ENCODE measurements around the gene CCDC3. TPM values are rescaled to one million over a fixed set of nuclear protein-coding genes. Genes with fewer than 3 reads are reported as not detected.

Gene CCDC3
- total RNA-seq, 4 donors from 2014 or later = 6.1 to 57.4 (median 21.6) TPM

DNA sequence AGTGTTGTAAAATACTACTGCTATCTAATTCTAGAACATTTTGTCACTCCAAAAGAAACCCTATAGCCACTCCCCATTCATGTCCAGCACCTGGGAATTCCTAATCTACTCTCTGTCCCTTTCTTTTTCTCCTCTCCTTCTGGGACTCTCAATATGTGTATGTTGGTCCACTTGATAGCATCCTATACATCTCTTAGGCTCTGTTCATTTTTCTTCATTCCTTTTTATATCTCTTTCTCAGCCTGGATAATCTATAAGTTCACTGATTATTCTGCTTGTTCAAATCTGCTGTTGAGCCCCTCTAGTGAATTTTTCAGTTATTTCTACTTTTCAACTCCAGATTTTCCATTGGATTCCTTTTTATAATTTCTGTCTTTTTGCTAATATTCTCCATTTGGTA, 108.6 kb downstream of the CCDC3 start:
- H3K27me3 ChIP-seq = no peaks in the 10 kb centered on the region
- H3K4me1 ChIP-seq = no peaks in the 10 kb centered on the region
- DNase-seq (no peak), ATAC-seq (no peak)
- intact Hi-C loops (cut with DNase I; ENCODE audit: low total_unique reads) = no loop called here
- no peaks in the 10 kb centered on the region for H3K9me3 ChIP-seq
- H3K4me3 ChIP-seq = no peak overlapping the region
- in situ Hi-C loops (cut with MboI; ENCODE audit: low sequenced_read_pairs in 4 of 4) = loop anchor here in 1 of 4 donors (25.0 kb wide), 1 partner anchor 631 kb away; no protein-coding TSS in a partner anchor
- no peaks in the 10 kb centered on the region for H3K36me3 ChIP-seq
- no peak for TF ChIP-seq CTCF (IDR thresholded peaks at IDR 0.05 in 4 of 5, conservative IDR thresholded peaks at IDR 0.05 in 1 of 5)
- TF ChIP-seq POLR2A (IDR thresholded peaks at IDR 0.05) = no peak
- H3K27ac ChIP-seq = no peak overlapping the region

GRCh38 chr10:12890958-12891357, 110.6 kb downstream of the CCDC3 start:
- no peak for ATAC-seq
- H3K4me1 ChIP-seq = peaks cover 0 to 3% of the 10 kb centered on the region in 2 donors
- no peak for TF ChIP-seq POLR2A (IDR thresholded peaks at IDR 0.05)
- TF ChIP-seq CTCF (IDR thresholded peaks at IDR 0.05 in 4 of 5, conservative IDR thresholded peaks at IDR 0.05 in 1 of 5) = no peak
- no peaks in the 10 kb centered on the region for H3K36me3 ChIP-seq
- intact Hi-C loops (cut with DNase I; ENCODE audit: low total_unique reads) (no loop called here), in situ Hi-C loops (cut with MboI; ENCODE audit: low sequenced_read_pairs in 4 of 4) (loop anchor here in 1 of 4 donors (25.0 kb wide), 1 partner anchor 629 kb away; no protein-coding TSS in a partner anchor)
- DNase-seq = no peak
- H3K9me3 ChIP-seq = no peaks in the 10 kb centered on the region
- H3K27ac ChIP-seq = no peak overlapping the region
- H3K4me3 ChIP-seq = no peak overlapping the region
- H3K27me3 ChIP-seq = no peaks in the 10 kb centered on the region

- in situ Hi-C loops (cut with MboI; ENCODE audit: low sequenced_read_pairs in 4 of 4) (loop anchor here in 1 of 4 donors (25.0 kb wide), 1 partner anchor 626 kb away; no protein-coding TSS in a partner anchor), intact Hi-C loops (cut with DNase I; ENCODE audit: low total_unique reads) (no loop called here)
Observed at GRCh38 chr10:12888470-12888869, 113.0 kb downstream of the CCDC3 start.

GRCh38 chr10:12887780-12888179, 113.7 kb downstream of the CCDC3 start:
- TF ChIP-seq CTCF (IDR thresholded peaks at IDR 0.05 in 4 of 5, conservative IDR thresholded peaks at IDR 0.05 in 1 of 5) (no peak), POLR2A (IDR thresholded peaks at IDR 0.05) (no peak)
- no peak overlapping the region for H3K4me3 ChIP-seq
- DNase-seq (no peak), ATAC-seq (no peak)
- no peaks in the 10 kb centered on the region for H3K27me3 ChIP-seq
- H3K27ac ChIP-seq = no peak overlapping the region
- no peaks in the 10 kb centered on the region for H3K36me3 ChIP-seq
- intact Hi-C loops (cut with DNase I; ENCODE audit: low total_unique reads) = no loop called here
- in situ Hi-C loops (cut with MboI; ENCODE audit: low sequenced_read_pairs in 4 of 4) = loop anchor here in 1 of 4 donors (25.0 kb wide), 1 partner anchor 625 kb away; no protein-coding TSS in a partner anchor
- H3K9me3 ChIP-seq = no peaks in the 10 kb centered on the region
- peaks cover 0 to 3% of the 10 kb centered on the region in 2 donors for H3K4me1 ChIP-seq

More at GRCh38 chr10:12888470-12888869, 113.0 kb downstream of the CCDC3 start:
- no peak for ATAC-seq
- Histone ChIP-seq H3K36me3 (no peaks in the 10 kb centered on the region), H3K27ac (no peak overlapping the region), H3K27me3 (no peaks in the 10 kb centered on the region), H3K4me1 (peaks cover 0 to 3% of the 10 kb centered on the region in 2 donors), H3K4me3 (no peak overlapping the region), H3K9me3 (no peaks in the 10 kb centered on the region)
- no peak for DNase-seq
- TF ChIP-seq CTCF (IDR thresholded peaks at IDR 0.05 in 4 of 5, conservative IDR thresholded peaks at IDR 0.05 in 1 of 5) = no peak
- TF ChIP-seq POLR2A (IDR thresholded peaks at IDR 0.05) = no peak

DNA sequence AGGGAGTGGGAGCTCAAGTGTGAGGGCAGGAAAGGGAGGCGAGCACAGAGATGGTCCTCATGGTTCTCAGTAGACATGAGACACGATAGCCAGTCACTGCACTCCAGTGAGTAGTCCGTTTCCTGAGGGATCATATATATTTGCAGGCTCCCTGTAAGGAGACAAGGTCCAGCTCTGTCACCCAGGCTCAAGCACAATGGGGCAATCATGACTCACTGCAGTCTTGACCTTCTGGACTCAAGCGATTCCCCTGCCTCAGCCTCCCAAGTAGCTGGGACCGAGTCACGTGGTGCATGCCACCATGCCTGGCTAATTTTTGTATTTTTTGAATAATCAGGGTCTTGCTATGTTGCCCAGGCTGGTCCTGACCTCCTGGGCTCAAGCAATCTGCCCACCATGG, 116.7 kb downstream of the CCDC3 start:
- Histone ChIP-seq H3K4me1 (peaks cover 0 to 3% of the 10 kb centered on the region in 2 donors), H3K27ac (no peak overlapping the region), H3K27me3 (no peaks in the 10 kb centered on the region), H3K9me3 (no peaks in the 10 kb centered on the region), H3K4me3 (no peak overlapping the region), H3K36me3 (no peaks in the 10 kb centered on the region)
- TF ChIP-seq POLR2A (IDR thresholded peaks at IDR 0.05) (no peak), CTCF (IDR thresholded peaks at IDR 0.05 in 4 of 5, conservative IDR thresholded peaks at IDR 0.05 in 1 of 5) (no peak)
- ATAC-seq = no peak
- intact Hi-C loops (cut with DNase I; ENCODE audit: low total_unique reads) = no loop called here
- in situ Hi-C loops (cut with MboI; ENCODE audit: low sequenced_read_pairs in 4 of 4) = loop anchor here in 1 of 4 donors (25.0 kb wide), 1 partner anchor 623 kb away; no protein-coding TSS in a partner anchor
- DNase-seq = no peak
